ENCODE results near the gene PRRT4.

Gene PRRT4

DNA sequence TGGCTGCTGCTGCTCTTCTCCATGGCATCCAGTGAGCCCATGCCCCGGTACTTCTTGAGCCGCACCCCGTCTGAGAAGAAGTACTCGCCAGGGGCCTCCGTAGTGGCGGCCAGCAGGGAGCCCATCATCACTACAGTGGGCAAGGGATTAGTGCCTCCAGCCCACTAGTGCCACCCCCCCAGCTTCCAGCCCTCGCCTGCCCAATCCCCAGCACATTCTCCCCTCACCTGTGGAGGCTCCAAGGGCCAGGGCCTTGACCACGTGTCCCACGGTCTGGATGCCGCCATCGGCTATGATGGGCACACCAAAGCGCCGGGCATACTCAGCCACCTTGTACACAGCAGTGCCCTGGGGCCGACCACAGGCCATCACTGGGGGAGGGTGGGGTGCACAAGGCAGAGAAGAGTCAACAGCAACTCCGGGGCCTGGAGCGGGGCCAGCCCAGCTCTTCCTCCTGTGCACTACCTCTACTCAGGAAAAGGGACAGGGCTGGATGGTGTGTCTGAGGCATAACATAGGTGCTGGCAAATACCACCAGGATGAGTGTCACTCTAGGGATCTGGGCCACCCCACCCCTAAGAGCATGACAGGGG, 33.5 kb upstream of the PRRT4 start:
- Histone ChIP-seq H3K79me2 (ENCODE audit: low read length) (no peaks in the 10 kb centered on the region), H3K27ac (ENCODE audit: low read length) (no peak overlapping the region), H3K9me3 (replicated peaks; ENCODE audit: insufficient read depth, low read length) (no peaks in the 10 kb centered on the region), H4K20me1 (ENCODE audit: insufficient read depth, low read length) (no peaks in the 10 kb centered on the region), H3K4me3 (ENCODE audit: low read length) (no peak overlapping the region), H3F3A (ENCODE audit: insufficient read depth, low read length) (no peaks in the 10 kb centered on the region), H3K9me2 (replicated peaks; ENCODE audit: insufficient read depth, low read length) (no peaks in the 10 kb centered on the region), H2AFZ (ENCODE audit: low read length) (no peak overlapping the region), H3K27me3 (replicated peaks; ENCODE audit: insufficient read depth, low read length) (no peaks in the 10 kb centered on the region), H3K4me1 (ENCODE audit: low read length) (no peaks in the 10 kb centered on the region), H3K36me3 (replicated peaks; ENCODE audit: insufficient read depth, low read length) (peaks cover 8% of the 10 kb centered on the region; the same call in 1 of the 2 replicates), H3K9ac (ENCODE audit: low read length) (no peak overlapping the region), H3K4me2 (ENCODE audit: low read depth, low read length) (no peak overlapping the region)
- DNase-seq, result no peak
- TF ChIP-seq EZH2 (optimal IDR thresholded peaks at IDR 0.05; ENCODE audit: low read depth, low read length), result no peak
- TF ChIP-seq EZH2phosphoT487 (IDR thresholded peaks at IDR 0.05; ENCODE audit: low read length), result no peak
- TF ChIP-seq, protein P1, sequence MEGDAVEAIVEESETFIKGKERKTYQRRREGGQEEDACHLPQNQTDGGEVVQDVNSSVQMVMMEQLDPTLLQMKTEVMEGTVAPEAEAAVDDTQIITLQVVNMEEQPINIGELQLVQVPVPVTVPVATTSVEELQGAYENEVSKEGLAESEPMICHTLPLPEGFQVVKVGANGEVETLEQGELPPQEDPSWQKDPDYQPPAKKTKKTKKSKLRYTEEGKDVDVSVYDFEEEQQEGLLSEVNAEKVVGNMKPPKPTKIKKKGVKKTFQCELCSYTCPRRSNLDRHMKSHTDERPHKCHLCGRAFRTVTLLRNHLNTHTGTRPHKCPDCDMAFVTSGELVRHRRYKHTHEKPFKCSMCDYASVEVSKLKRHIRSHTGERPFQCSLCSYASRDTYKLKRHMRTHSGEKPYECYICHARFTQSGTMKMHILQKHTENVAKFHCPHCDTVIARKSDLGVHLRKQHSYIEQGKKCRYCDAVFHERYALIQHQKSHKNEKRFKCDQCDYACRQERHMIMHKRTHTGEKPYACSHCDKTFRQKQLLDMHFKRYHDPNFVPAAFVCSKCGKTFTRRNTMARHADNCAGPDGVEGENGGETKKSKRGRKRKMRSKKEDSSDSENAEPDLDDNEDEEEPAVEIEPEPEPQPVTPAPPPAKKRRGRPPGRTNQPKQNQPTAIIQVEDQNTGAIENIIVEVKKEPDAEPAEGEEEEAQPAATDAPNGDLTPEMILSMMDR (IDR thresholded peaks at IDR 0.05; ENCODE audit: low read length), result no peak

DNA sequence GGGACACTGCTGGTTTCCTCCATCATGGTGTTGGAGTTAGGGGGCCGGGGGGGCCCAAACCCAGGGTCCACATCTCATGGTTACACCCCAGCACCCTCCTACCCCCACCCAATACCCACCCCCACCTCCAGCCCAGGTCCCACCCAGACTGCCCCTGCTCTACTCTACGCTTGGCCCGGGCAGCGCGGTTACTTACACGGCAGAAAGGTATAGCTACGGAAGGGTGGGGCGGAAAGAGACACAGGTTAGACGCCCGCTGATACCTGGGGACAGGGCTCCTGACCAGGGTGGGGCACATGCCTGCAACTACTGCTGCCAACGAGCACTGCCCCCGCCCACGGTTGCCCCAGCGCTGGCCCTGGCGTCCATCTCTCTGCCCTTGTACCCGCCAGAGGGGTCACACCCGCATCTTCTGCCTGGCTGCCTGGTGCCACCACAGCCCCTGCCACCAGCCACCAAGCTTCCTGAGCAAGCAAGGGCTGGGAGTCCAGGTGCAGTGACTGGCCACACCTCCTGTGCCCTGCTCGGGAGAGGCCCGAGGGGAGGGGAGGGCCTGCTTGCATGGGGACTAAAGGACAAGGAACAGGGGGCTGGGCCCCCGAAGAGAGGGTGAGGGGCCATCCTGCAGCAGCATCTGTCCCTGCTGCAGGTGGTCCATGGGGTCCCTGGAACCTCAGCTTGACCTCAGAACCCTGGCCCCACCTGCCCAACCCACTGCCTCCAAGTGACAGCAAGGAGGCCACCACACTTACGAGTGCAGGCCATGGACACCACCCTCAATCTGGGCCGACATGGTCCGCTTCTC, 32.2 kb upstream of the PRRT4 start:
- H2AFZ ChIP-seq (ENCODE audit: low read length), result no peak overlapping the region
- peaks cover 8% of the 10 kb centered on the region; the same call in 1 of the 2 replicates for H3K36me3 ChIP-seq (replicated peaks; ENCODE audit: insufficient read depth, low read length)

DNA sequence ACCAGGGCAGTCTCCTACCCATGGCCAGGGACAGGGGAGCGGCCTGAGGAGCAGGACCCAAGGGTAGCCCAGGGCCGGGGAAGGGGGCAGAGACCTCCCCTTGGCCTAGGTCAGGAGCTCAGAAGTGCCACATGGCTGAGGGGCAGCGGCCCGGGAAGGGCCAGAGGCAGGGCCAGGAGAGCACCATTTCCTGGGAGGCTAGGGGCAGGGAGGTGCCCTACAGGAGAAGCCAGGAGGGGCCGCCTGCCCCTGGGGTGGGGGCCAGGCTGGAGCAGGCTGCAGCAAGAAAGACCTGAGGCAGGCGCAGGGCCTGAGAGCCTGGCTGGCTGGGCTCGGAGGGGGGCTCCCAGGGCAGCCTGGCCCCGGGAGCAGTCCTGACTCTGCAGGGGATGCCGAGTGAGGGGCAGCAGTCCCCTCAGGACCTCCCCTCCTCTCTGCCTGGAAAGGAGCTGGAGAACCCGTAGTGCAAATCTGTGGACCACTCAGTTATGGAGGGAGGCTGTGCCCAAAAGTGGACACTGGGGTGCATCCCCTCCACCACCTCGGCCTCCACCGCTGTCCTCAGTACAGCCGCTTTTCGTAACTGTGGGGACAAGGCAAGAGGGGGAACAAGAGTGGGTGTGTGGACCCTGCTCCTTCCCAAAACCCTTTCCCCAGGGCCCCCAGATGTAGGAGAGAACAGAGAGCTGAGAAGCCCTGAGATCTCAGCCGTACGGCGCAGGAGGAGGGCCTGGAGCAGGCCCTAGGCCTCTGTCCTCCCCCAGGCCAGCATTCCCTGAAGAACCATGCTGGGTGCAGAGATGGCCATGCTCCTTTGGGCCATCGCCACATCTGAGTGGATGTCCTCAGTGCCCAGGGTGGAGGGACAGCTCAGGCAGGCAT, 31.2 kb upstream of the PRRT4 start:
- no peaks in the 10 kb centered on the region for H3K4me1 ChIP-seq (ENCODE audit: low read length)
- H3K4me3 ChIP-seq (ENCODE audit: low read length), result no peak overlapping the region
- no peak for DNase-seq
- no peaks in the 10 kb centered on the region for H3K9me2 ChIP-seq (replicated peaks; ENCODE audit: insufficient read depth, low read length)
- H3K79me2 ChIP-seq (ENCODE audit: low read length), result no peaks in the 10 kb centered on the region
- no peak overlapping the region for H2AFZ ChIP-seq (ENCODE audit: low read length)
- no peak overlapping the region for H3K27ac ChIP-seq (ENCODE audit: low read length)
- no peaks in the 10 kb centered on the region for H4K20me1 ChIP-seq (ENCODE audit: insufficient read depth, low read length)
- no peaks in the 10 kb centered on the region for H3K9me3 ChIP-seq (replicated peaks; ENCODE audit: insufficient read depth, low read length)
- H3F3A ChIP-seq (ENCODE audit: insufficient read depth, low read length), result no peaks in the 10 kb centered on the region
- H3K9ac ChIP-seq (ENCODE audit: low read length), result no peak overlapping the region
- TF ChIP-seq EZH2phosphoT487 (IDR thresholded peaks at IDR 0.05; ENCODE audit: low read length), result no peak
- TF ChIP-seq, protein P1 (IDR thresholded peaks at IDR 0.05; ENCODE audit: low read length), result no peak
- no peak for TF ChIP-seq EZH2 (optimal IDR thresholded peaks at IDR 0.05; ENCODE audit: low read depth, low read length)
- 0 out of 2 replicates have a peak, but pooled peaks cover 1% of the 10 kb centered on the region for H3K36me3 ChIP-seq (replicated peaks; ENCODE audit: insufficient read depth, low read length)
- H3K27me3 ChIP-seq (replicated peaks; ENCODE audit: insufficient read depth, low read length), result peaks cover 5% of the 10 kb centered on the region
- no peak overlapping the region for H3K4me2 ChIP-seq (ENCODE audit: low read depth, low read length)

More for the DNA sequence above, 32.2 kb upstream of the PRRT4 start:
- no peak overlapping the region for H3K27ac ChIP-seq (ENCODE audit: low read length)
- no peaks in the 10 kb centered on the region for H3F3A ChIP-seq (ENCODE audit: insufficient read depth, low read length)
- no peak overlapping the region for H3K4me2 ChIP-seq (ENCODE audit: low read depth, low read length)
- H3K79me2 ChIP-seq (ENCODE audit: low read length), result no peaks in the 10 kb centered on the region
- H3K9me2 ChIP-seq (replicated peaks; ENCODE audit: insufficient read depth, low read length), result no peaks in the 10 kb centered on the region
- no peak overlapping the region for H3K4me3 ChIP-seq (ENCODE audit: low read length)
- TF ChIP-seq, protein P1 (IDR thresholded peaks at IDR 0.05; ENCODE audit: low read length), result no peak
- no peak for TF ChIP-seq EZH2phosphoT487 (IDR thresholded peaks at IDR 0.05; ENCODE audit: low read length)
- H3K9ac ChIP-seq (ENCODE audit: low read length), result no peak overlapping the region
- H3K9me3 ChIP-seq (replicated peaks; ENCODE audit: insufficient read depth, low read length), result no peaks in the 10 kb centered on the region
- H3K27me3 ChIP-seq (replicated peaks; ENCODE audit: insufficient read depth, low read length), result no peaks in the 10 kb centered on the region
- no peaks in the 10 kb centered on the region for H3K4me1 ChIP-seq (ENCODE audit: low read length)
- no peaks in the 10 kb centered on the region for H4K20me1 ChIP-seq (ENCODE audit: insufficient read depth, low read length)
- no peak for DNase-seq
